Brain microvascular endothelial cell (primary cell): Measurements from ENCODE around the gene CEP126.
"Not testable (repeated sequence)": the region's sequence is repeated elsewhere in the genome, so short reads cannot be mapped to it uniquely, and the experiment has no call there.

Experiments used
- DNase-seq: peaks from one replicate; pipeline ENCODE4 v3.0.0-alpha.2; 2020
- H3K27ac ChIP-seq: fragments of 250-450 bp; sonication (Bioruptor Pico); 2 replicates; pipeline ENCODE4 v1.5.1; 2020; ENCODE audit warnings: mild to moderate bottlenecking, moderate library complexity
- H3K27me3 ChIP-seq: fragments of 250-450 bp; sonication (Bioruptor Pico); replicated peaks from 2 replicates; pipeline ENCODE4 v1.5.1; 2020; ENCODE audit warnings: mild to moderate bottlenecking
- H3K36me3 ChIP-seq: fragments of 250-450 bp; sonication (Bioruptor Pico); replicated peaks from 2 replicates; pipeline ENCODE4 v1.5.1; 2020; ENCODE audit warnings: mild to moderate bottlenecking
- H3K4me3 ChIP-seq: 2 replicates; pipeline ENCODE4 v1.5.1; 2011; ENCODE audit warnings: low read depth, mild to moderate bottlenecking, control low read depth, low read length, moderate library complexity
- CTCF ChIP-seq: IDR thresholded peaks from 2 replicates; pipeline ENCODE4 v1.5.1; 2011; ENCODE audit warnings: low read depth, mild to moderate bottlenecking, moderate library complexity, low read length, control low read depth, inconsistent platforms; ENCODE audit errors: missing control alignments
- in situ Hi-C: cut with HindIII; loops from 2 replicates; pipeline ENCODE4 v1.10.0; 2017; ENCODE audit warnings: low sequenced_read_pairs, low pct_ligation_motif_present

Gene CEP126

GRCh38 chr11:101993172-101993571 is 78.4 kb downstream of the CEP126 start:
- in situ Hi-C loops, result no loop called here
- no peak for TF ChIP-seq CTCF
- no peak for DNase-seq
- no peak overlapping the region for H3K4me3 ChIP-seq
- H3K27me3 ChIP-seq, result no peaks in the 10 kb centered on the region
- H3K36me3 ChIP-seq, result no peaks in the 10 kb centered on the region
- no peak overlapping the region for H3K27ac ChIP-seq

GRCh38 chr11:101994052-101994469 is 79.3 kb downstream of the CEP126 start:
- in situ Hi-C loops, DNase-seq: not testable (repeated sequence)

GRCh38 chr11:101996111-101996510 is 81.3 kb downstream of the CEP126 start:
- H3K4me3 ChIP-seq, result no peak overlapping the region
- no peak for TF ChIP-seq CTCF
- no peaks in the 10 kb centered on the region for H3K27me3 ChIP-seq
- no peak for DNase-seq
- no peak overlapping the region for H3K27ac ChIP-seq
- no peaks in the 10 kb centered on the region for H3K36me3 ChIP-seq
- in situ Hi-C loops, result no loop called here

More at GRCh38 chr11:101994052-101994469, 79.3 kb downstream of the CEP126 start:
- not testable (repeated sequence) for H3K36me3 ChIP-seq, H3K27ac ChIP-seq, H3K4me3 ChIP-seq, H3K27me3 ChIP-seq

GRCh38 chr11:102001657-102002338 is 87.0 kb downstream of the CEP126 start:
- no peak overlapping the region for H3K27ac ChIP-seq
- no peak overlapping the region for H3K4me3 ChIP-seq
- in situ Hi-C loops, result no loop called here
- no peaks in the 10 kb centered on the region for H3K36me3 ChIP-seq
- DNase-seq, result no peak
- no peaks in the 10 kb centered on the region for H3K27me3 ChIP-seq
- TF ChIP-seq CTCF, result no peak

GRCh38 chr11:102004220-102004619 is 89.4 kb downstream of the CEP126 start:
- DNase-seq, result no peak
- Histone ChIP-seq H3K4me3 (no peak overlapping the region), H3K36me3 (no peaks in the 10 kb centered on the region), H3K27me3 (no peaks in the 10 kb centered on the region), H3K27ac (no peak overlapping the region)
- in situ Hi-C loops, result no loop called here
- TF ChIP-seq CTCF, result no peak

GRCh38 chr11:102005306-102005705 is 90.5 kb downstream of the CEP126 start:
- DNase-seq, result no peak
- Histone ChIP-seq H3K36me3 (no peaks in the 10 kb centered on the region), H3K4me3 (no peak overlapping the region), H3K27ac (no peak overlapping the region), H3K27me3 (no peaks in the 10 kb centered on the region)
- TF ChIP-seq CTCF, result no peak
- in situ Hi-C loops, result no loop called here
